ENCODE measurements around the gene HTR4. TPM values are rescaled to one million over a fixed set of nuclear protein-coding genes. Genes with fewer than 3 reads are reported as not detected.

Gene HTR4
- total RNA-seq, 1 experiment from 2014 or later: not detected

DNA sequence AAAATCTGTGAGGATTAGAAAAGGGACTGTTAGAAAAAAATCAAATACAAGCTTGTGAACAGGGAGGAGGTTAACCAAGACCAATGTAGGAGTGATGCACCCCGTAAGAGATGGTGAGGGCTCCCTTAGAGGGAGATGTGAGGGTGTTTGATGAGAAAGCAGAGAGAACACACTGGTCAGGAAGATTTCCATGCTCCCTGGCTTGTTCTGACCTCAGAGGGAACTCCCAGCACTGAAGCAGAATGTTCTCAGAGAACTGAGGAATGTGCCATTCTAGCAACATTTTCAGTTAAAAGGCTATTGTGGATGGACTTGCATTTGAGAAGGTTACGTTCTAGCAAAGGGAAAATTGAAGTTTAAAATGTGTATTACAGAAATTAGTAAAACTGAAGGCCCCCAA, 110.6 kb downstream of the HTR4 start:
- H3K9ac ChIP-seq (ENCODE audit: extremely low read depth, insufficient read length, low read length): no peak overlapping the region
- Mint-ChIP-seq H3K27ac (no peak overlapping the region; a peak in 1 of 7 replicates), H3K36me3 (ENCODE audit: insufficient read depth in 1 of 3, low read depth in 3 of 3) (peaks cover 0 to 2% (median 0%) of the 10 kb centered on the region in 3 experiments; a peak in 1 of 7 replicates), H3K27me3 (ENCODE audit: low read depth) (peaks cover 2% of the 10 kb centered on the region), H3K4me1 (no peaks in the 10 kb centered on the region), H3K9me3 (peaks cover 2 to 3% of the 10 kb centered on the region in 2 experiments; a peak in 3 of 5 replicates), H3K4me3 (no peak overlapping the region)
- H3T11ph ChIP-seq (ENCODE audit: low read length): no peak overlapping the region
- H3K23me2 ChIP-seq (ENCODE audit: insufficient read length, low read depth, low read length, poor library complexity, severe bottlenecking): no peaks in the 10 kb centered on the region
- no peak overlapping the region for H3K56ac ChIP-seq (ENCODE audit: insufficient read length, low read depth, low read length)
- TF ChIP-seq, protein P1, sequence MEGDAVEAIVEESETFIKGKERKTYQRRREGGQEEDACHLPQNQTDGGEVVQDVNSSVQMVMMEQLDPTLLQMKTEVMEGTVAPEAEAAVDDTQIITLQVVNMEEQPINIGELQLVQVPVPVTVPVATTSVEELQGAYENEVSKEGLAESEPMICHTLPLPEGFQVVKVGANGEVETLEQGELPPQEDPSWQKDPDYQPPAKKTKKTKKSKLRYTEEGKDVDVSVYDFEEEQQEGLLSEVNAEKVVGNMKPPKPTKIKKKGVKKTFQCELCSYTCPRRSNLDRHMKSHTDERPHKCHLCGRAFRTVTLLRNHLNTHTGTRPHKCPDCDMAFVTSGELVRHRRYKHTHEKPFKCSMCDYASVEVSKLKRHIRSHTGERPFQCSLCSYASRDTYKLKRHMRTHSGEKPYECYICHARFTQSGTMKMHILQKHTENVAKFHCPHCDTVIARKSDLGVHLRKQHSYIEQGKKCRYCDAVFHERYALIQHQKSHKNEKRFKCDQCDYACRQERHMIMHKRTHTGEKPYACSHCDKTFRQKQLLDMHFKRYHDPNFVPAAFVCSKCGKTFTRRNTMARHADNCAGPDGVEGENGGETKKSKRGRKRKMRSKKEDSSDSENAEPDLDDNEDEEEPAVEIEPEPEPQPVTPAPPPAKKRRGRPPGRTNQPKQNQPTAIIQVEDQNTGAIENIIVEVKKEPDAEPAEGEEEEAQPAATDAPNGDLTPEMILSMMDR (conservative IDR thresholded peaks at IDR 0.05): no peak
- H2AK5ac ChIP-seq (ENCODE audit: insufficient read length, low read length): no peak overlapping the region
- H3K9me3 ChIP-seq (ENCODE audit: control insufficient read depth, low read depth, low read length): no peaks in the 10 kb centered on the region
- no peak overlapping the region for H3K23ac ChIP-seq (ENCODE audit: insufficient read length, low read depth, low read length)
- H2BK15ac ChIP-seq (ENCODE audit: low read depth, low read length): no peak overlapping the region
- no CpG with 5 or more reads among the region's 2 CpGs for WGBS (ENCODE audit: extremely low coverage, insufficient read length, low lambda C conversion rate)
- H4K20me1 ChIP-seq (ENCODE audit: control insufficient read depth, insufficient read depth, insufficient read length): no peaks in the 10 kb centered on the region
- H2BK5ac ChIP-seq (ENCODE audit: insufficient read length, low read length): no peak overlapping the region
- no peak overlapping the region for H3K4ac ChIP-seq (ENCODE audit: low read depth, low read length)
- H3K18ac ChIP-seq (ENCODE audit: insufficient read length, low read depth, low read length): no peak overlapping the region
- no peak overlapping the region for H3K14ac ChIP-seq (ENCODE audit: insufficient read depth, low read length)
- H2BK20ac ChIP-seq (ENCODE audit: low read depth, low read length, poor library complexity, severe bottlenecking): no peak overlapping the region
- H3K27me3 ChIP-seq (ENCODE audit: insufficient read depth, low read length): no peaks in the 10 kb centered on the region
- no peaks in the 10 kb centered on the region for H3K79me2 ChIP-seq (ENCODE audit: insufficient read depth, low read length)
- no peak for DNase-seq
- no peak overlapping the region for H4K5ac ChIP-seq (ENCODE audit: insufficient read length, low read depth, low read length)
- H2AFZ ChIP-seq (ENCODE audit: low read length): no peak overlapping the region
- H2BK12ac ChIP-seq (ENCODE audit: insufficient read length, low read depth, low read length): no peak overlapping the region
- no peaks in the 10 kb centered on the region for H3K79me1 ChIP-seq (ENCODE audit: insufficient read depth, low read depth, low read length, poor library complexity, severe bottlenecking)
- H3K27ac ChIP-seq (ENCODE audit: insufficient read length, low read depth, low read length): no peak overlapping the region
- H3K4me2 ChIP-seq (ENCODE audit: insufficient read depth, insufficient read length, low read length): no peak overlapping the region
- no peaks in the 10 kb centered on the region for H3K4me1 ChIP-seq (ENCODE audit: insufficient read depth, low read length)
- no peak overlapping the region for H2BK120ac ChIP-seq (ENCODE audit: low read depth, low read length, poor library complexity, severe bottlenecking)
- no peak overlapping the region for H4K91ac ChIP-seq (ENCODE audit: insufficient read length, low read depth, low read length)
- H4K8ac ChIP-seq (replicated peaks; ENCODE audit: insufficient read length, low read depth, low read length): no peak overlapping the region
